Kidney epithelial cell (primary cell): ENCODE measurements around the gene HMGA1. TPM values are rescaled to one million over a fixed set of nuclear protein-coding genes. Genes with fewer than 3 reads are reported as not detected.
A peak's percentile ranks its signal among the peaks of the same experiment; 100 is the strongest.

Source experiments
- DNase-seq: peaks from one replicate; pipeline ENCODE4 v3.0.0-alpha.2; 2010; ENCODE audit warnings: low read depth
- H3K27me3 ChIP-seq: 2 replicates; pipeline ENCODE4 v1.6.0; 2011; ENCODE audit warnings: low read length; ENCODE audit not compliant: control insufficient read depth, insufficient read depth
- H3K36me3 ChIP-seq: 2 replicates; pipeline ENCODE4 v1.5.1; 2011; ENCODE audit warnings: low read length; ENCODE audit not compliant: control insufficient read depth, insufficient read depth
- H3K4me3 ChIP-seq: 2 replicates; pipeline ENCODE4 v1.5.1; 2011; ENCODE audit warnings: low read depth, mild to moderate bottlenecking, control low read depth, low read length
- total RNA-seq: library from RNA; depleted of rRNA; stranded (reverse); fragments of >200 nt; gene quantifications from 2 replicates; pipeline ENCODE4 v1.2.3, GENCODE V29; 2015
- TF ChIP-seq, protein P1 (sequence below): IDR thresholded peaks from 2 replicates; pipeline ENCODE4 v1.5.1; 2011; ENCODE audit warnings: mild to moderate bottlenecking, moderate library complexity, low read length, control low read depth, inconsistent platforms; ENCODE audit not compliant: insufficient read depth, poor library complexity, severe bottlenecking

The HMGA1 gene
- total RNA-seq, 1 donor from 2014 or later = 1,060 TPM

DNA sequence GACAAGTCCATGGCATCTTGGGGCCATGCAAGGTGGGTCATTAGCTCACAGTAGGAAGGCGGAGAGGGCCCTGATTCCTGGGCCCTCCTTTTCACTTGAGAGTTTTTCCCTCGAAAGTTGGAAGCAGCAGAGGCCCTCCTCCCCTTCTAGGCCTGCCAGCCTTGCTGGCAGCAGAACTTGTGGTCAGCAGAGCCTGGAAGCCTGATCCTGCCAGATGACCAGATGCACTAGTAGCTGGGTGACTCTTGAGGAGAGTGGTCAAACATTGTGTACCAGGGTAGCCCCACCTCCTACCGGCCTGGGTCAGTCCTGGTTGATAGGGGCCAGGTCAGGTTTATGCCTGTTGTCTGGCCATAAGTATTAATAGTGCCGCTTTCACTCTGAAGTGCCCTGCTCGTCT lies 3.8 kb upstream of the HMGA1 start:
- no peaks in the 10 kb centered on the region for H3K27me3 ChIP-seq
- no peaks in the 10 kb centered on the region for H3K36me3 ChIP-seq
- TF ChIP-seq, protein P1, sequence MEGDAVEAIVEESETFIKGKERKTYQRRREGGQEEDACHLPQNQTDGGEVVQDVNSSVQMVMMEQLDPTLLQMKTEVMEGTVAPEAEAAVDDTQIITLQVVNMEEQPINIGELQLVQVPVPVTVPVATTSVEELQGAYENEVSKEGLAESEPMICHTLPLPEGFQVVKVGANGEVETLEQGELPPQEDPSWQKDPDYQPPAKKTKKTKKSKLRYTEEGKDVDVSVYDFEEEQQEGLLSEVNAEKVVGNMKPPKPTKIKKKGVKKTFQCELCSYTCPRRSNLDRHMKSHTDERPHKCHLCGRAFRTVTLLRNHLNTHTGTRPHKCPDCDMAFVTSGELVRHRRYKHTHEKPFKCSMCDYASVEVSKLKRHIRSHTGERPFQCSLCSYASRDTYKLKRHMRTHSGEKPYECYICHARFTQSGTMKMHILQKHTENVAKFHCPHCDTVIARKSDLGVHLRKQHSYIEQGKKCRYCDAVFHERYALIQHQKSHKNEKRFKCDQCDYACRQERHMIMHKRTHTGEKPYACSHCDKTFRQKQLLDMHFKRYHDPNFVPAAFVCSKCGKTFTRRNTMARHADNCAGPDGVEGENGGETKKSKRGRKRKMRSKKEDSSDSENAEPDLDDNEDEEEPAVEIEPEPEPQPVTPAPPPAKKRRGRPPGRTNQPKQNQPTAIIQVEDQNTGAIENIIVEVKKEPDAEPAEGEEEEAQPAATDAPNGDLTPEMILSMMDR = no peak
- no peak for DNase-seq
- no peak overlapping the region for H3K4me3 ChIP-seq

DNA sequence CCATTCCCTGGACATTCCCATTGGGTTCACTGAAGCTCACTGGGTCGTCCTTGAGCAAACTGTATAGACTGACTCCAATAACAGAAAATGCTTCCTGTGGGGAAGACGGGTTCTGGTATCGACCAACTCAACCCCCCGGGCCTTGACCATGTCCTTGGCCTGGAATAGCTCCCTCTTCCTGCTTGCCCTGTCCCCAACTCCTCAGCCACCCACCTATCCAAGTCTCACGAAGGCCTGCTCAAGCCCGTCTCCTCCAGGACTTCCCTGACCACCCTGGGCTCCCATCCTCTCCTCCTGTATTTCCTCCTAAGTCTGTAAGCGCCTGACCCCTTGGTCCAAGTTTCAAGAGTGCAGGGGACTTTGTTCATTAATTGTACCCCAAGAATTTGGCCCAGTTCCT lies 2.8 kb upstream of the HMGA1 start:
- Histone ChIP-seq H3K36me3 (no peaks in the 10 kb centered on the region), H3K27me3 (no peaks in the 10 kb centered on the region), H3K4me3 (no peak overlapping the region)
- TF ChIP-seq, protein P1 = no peak
- no peak for DNase-seq

GRCh38 chr6:34234667-34235306 lies 1.9 kb upstream of the HMGA1 start:
- H3K36me3 ChIP-seq = no peaks in the 10 kb centered on the region
- no peak overlapping the region for H3K4me3 ChIP-seq
- no peak for DNase-seq
- TF ChIP-seq, protein P1 = no peak
- no peaks in the 10 kb centered on the region for H3K27me3 ChIP-seq

GRCh38 chr6:34235307-34236130 lies 1.2 kb upstream of the HMGA1 start:
- peak; percentile 77 for DNase-seq
- no peaks in the 10 kb centered on the region for H3K27me3 ChIP-seq
- H3K4me3 ChIP-seq = peak overlapping the region; percentile 88
- no peaks in the 10 kb centered on the region for H3K36me3 ChIP-seq
- TF ChIP-seq, protein P1 = no peak

GRCh38 chr6:34236131-34236442 lies 586 bp upstream of the HMGA1 start:
- TF ChIP-seq, protein P1 = no peak
- Histone ChIP-seq H3K4me3 (peak overlapping the region; percentile 88), H3K27me3 (no peaks in the 10 kb centered on the region), H3K36me3 (peaks cover under 1% of the 10 kb centered on the region)
- no peak for DNase-seq
